ENCODE data around the gene STUM.

DNA sequence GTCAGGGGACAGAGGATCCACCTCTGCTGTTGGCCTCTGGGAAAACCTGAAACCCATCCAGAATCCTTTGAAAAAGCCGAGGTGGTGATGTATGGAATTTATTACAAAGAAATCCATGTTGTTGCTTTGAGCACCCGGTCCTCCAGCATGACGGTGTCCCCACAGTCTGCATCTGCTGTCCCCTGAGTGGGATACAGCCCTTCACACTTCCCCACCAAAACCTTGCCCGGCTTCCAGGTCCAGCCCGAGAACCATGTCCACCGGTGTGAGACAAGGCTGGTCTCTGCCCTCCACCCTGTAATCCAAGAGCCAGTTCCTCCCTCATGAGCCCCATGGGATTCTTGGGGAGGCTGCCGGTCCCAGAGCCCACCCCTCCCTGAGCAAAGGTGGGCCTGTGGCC is 70.5 kb downstream of the STUM start:
- TF ChIP-seq POLR2AphosphoS5 (IDR thresholded peaks at IDR 0.05) (no peak), POLR2A (IDR thresholded peaks at IDR 0.05) (no peak)
- TF ChIP-seq, protein P1, sequence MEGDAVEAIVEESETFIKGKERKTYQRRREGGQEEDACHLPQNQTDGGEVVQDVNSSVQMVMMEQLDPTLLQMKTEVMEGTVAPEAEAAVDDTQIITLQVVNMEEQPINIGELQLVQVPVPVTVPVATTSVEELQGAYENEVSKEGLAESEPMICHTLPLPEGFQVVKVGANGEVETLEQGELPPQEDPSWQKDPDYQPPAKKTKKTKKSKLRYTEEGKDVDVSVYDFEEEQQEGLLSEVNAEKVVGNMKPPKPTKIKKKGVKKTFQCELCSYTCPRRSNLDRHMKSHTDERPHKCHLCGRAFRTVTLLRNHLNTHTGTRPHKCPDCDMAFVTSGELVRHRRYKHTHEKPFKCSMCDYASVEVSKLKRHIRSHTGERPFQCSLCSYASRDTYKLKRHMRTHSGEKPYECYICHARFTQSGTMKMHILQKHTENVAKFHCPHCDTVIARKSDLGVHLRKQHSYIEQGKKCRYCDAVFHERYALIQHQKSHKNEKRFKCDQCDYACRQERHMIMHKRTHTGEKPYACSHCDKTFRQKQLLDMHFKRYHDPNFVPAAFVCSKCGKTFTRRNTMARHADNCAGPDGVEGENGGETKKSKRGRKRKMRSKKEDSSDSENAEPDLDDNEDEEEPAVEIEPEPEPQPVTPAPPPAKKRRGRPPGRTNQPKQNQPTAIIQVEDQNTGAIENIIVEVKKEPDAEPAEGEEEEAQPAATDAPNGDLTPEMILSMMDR (IDR thresholded peaks at IDR 0.05) = no peak
